Hematopoietic multipotent progenitor cell (in vitro differentiated cells): ENCODE measurements around the gene RASSF7. TPM values are rescaled to one million over a fixed set of nuclear protein-coding genes. Genes with fewer than 3 reads are reported as not detected.
"Not testable (repeated sequence)": the region's sequence is repeated elsewhere in the genome, so short reads cannot be mapped to it uniquely, and the experiment has no call there.

Experiments used
- DNase-seq, 3 donors: peaks; one replicate each; pipeline ENCODE4 v3.0.0-alpha.2; 2011 to 2015; ENCODE audit warnings: low read depth in 2 of 3, low spot score in 2 of 3
- total RNA-seq: library from RNA; depleted of rRNA; stranded (reverse); fragments of >200 nt; gene quantifications from one replicate; pipeline ENCODE4 v1.2.3, GENCODE V29; 2012

RASSF7 gene
- total RNA-seq, 1 donor = 30.2 TPM

DNA sequence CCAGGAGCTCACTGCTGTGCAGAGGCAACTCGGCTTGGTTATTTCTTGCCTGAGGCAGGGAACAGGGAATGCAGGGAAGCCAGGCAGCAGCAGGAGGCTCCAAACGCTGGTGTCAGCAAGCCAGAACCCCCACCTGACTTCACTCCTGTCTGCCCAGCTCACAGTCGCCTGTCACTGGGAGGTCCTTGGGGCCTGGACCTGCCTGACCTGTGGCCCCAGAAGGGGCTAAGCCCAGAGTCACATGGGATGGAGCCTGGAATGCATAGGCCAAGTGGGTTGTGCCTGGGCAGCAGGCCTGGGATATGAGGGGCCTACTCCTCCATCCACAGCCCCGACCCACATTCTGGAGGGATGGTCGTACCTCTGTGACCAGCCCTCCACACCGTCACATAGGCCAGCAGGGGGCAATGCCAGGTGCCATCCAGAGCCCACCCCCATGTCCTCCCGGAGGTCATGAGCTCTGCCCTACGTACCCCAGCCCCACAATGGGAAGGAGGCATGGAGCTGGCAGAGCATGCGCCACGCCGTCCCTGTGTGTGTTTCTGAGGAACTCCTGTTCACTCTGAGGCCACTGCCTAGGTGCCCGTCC lies 5.2 kb downstream of the RASSF7 start:
- no peak for DNase-seq

- no peak for DNase-seq
Observed at GRCh38 chr11:567011-567628, 6.3 kb downstream of the RASSF7 start.

GRCh38 chr11:567629-568292 lies 7.0 kb downstream of the RASSF7 start:
- DNase-seq = no peak

DNA sequence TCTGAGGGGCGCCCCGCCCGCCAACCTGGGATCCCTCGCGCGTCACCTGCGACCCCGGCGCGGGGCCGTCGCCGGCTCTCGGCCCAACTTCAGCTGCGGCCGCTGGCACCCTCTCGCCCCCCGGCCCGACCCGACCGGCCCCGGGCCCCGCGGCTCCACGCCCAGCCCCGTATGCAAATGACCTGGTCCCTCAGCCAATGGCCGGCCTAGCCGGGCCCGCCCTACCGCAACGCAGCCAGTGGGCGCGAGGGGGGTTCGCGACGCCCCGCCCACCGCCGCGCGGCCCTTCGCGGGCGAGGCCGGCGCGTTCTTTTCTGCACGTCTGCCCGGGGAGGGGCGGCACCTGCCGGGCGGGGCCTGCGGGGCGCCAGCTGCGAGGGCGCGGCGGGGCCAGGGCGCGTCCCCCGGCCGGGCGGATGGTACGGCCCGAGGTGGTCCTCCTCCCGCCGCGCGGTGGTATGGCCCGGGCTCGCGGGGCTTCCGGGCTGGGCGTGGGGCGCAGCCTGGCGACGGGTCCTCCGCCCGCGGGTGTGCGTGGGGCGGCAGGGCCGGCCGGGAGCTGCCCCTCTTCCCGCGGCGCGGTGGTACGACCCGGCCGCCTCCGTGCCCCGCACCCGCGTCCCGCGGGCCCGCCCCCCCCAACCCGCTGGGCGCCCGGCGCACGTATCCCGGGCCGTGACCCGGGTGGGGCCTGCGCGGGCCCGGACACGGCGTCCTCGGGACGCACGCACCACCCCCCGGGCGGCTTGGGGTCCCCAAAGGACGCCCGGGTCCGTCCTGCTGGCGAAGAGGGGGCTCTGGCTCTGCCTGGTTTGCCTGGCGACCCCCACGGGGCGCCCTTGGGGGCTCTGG lies 7.8 kb downstream of the RASSF7 start:
- peak; percentile 81 to 95 (median 92) for DNase-seq

DNA sequence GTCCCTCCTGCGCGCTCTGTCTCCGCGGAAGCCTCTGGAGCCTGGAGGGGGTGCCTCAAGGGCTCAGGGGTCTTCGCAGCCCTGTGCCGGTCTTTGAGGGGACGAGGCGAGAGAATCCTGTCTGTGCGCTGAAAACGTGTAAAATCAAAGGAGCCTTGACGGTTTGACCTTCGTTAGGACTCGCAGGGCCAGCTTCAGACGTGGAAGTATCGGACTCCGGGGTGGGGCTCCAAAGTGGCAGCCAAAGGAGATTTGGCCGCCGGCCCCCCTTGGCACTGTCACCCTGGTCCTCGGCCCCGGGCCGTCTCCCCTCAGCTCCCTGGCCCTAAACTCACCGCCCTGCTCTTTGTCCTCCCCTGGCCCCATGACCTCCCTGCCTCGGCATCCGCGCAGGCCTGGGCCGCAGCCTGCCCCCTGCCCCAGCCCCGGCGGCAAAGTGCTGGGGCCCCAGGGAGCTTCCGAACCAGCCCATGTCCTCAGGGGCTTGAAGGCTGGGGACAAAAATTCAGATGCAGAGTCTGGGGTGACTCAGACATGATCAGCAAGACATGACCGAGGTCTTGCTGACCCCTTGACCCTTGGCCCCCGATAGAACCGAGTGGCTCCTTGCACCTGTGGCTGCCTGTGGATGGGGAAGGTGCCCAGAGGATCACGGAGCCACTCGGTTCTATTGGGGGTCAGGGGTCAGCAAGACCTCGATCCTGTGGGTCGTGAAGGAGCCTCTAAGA lies 8.6 kb downstream of the RASSF7 start:
- DNase-seq = no peak

GRCh38 chr11:571802-572185 lies 11.0 kb downstream of the RASSF7 start:
- no peak for DNase-seq

DNA sequence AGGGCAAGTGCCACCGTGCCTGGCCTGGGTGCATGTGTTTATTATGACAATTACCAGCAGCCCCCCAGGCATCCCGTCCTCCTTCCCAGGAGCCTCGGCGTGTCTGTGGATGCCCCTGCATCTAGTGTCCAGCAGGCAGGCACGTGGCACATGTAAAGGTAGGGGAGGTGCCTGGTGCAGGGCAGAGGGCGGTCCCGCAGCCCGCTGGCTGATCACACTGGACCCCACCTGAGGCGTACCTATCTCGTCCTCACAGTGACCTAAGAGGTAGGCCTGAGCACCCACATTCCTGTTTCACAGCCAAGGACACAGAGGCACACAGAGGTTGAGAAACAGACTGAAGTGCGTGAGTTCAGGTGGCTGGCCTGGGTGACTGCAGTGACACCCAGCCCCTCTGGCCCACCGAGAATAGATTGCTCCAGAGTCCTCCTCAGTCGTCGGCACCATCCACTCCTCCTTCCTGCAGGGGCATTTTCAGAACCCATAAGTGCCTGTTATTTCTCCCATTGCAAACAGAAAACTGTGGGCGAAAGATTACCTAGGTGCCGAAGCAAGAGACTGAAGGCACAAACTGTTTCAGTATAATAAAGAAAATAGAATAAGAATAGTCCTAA lies 12.5 kb downstream of the RASSF7 start:
- no peak for DNase-seq

DNA sequence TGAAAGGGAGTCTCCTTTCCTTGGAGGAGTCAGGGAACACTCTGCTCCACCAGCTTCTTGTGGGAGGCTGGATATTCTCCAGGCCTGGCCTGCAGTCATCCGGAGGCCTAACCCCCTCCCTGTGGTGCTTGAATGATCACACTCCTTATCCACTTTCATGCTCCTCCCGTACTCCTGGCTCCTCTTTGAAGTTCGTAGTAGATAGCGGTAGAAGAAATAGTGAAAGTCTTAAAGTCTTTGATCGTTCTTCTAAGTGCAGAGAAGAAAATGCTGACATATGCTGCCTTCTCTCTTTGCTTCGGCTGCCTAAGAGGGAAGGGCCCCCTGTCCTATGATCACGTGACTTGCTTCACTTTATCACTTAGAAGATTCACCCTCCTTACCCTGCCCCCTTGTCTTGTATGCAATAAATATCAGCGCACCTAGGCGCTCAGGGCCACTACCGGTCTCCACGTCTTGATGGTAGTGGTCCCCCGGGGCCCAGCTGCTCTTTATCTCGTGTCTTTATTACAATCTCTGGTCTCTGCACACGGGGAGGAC lies 13.3 kb downstream of the RASSF7 start:
- not testable (repeated sequence) for DNase-seq

- DNase-seq = no peak
Observed at GRCh38 chr11:574632-575312, 14.0 kb downstream of the RASSF7 start.

GRCh38 chr11:575313-575995 lies 14.7 kb downstream of the RASSF7 start:
- DNase-seq = peak in 2 of 3 donors; percentile 59 to 63

- peak; percentile 91 to 94 (median 94) for DNase-seq
Observed at GRCh38 chr11:575996-576768, 15.4 kb downstream of the RASSF7 start, which contains the start of gene PHRF1. Gene PHRF1 (plus strand): TSS chr11:576470. CDS start chr11:581513, 5,043 bp downstream.

DNA sequence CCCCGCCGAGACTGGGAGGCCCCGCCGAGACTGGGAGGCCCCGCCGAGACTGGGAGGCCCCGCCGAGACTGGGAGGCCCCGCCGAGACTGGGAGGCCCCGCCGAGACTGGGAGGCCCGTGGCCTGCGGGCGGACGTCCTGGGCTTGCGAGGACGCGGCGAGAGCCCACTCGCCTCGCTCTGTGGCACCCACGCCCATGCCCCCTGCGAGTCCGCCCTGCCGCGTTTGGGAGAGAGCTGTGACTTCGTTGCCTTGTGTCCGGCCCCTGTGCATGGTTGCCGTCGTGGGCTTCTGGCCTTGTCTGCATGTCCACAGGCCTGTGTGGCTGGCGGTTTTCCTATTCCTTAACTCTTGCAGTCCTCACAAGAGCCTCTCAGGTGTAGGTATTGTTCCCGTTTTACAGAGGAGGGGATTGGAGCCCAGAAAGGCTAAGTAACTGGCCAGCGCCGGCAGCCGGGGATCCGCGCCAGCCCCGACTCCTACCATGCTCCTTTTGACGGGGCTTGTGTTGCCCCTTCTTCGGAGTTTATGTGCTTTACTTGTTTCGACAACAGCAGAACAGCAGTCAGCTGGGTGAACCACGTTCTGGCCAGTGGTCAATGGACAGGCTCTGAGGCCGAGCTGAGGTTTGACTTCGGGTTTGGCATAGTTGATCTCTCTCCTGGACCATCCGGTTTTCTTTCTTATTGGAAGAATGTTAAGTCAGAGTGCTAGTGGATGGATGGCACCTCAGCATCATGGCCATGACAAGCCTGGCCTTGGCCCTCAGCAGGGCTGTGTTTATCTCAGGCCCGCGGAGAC lies 16.2 kb downstream of the RASSF7 start:
- no peak for DNase-seq

- DNase-seq = no peak
Observed at GRCh38 chr11:577611-577894, 16.8 kb downstream of the RASSF7 start.

DNA sequence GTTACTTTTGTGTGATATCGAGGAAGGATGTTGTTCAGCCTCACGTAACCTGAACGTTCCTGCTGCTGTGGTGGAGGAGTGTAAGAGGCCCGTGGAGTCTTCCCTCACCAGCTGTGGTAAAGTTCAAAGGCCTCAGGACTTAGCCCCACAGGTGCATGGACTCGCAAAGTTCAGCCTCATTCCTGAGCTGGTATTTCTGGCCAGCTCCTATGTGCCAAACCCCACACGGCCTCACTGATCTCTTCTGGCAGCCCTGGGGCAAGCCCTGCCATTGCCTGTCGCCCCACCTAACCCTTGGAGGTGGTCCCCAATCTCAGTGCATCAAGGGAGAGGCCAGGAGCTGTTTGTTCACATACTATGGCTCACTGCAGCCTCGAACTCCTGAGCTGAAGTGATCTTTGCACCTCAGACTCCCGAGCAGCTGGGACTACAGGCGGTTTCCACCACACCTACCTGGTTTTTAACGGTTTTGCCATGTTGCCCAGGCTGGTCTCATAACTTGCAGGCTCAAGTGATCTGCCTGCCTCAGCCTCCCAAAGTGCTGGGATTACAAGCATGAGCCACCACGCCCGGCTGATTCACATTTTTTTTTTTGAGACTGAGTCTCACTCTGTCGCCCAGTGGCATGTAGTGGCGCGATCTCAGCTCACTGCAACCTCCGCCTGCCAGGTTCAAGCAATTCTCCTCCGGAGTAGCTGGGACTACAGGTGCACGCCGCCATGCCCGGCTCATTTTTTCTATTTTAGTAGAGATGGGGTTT lies 17.7 kb downstream of the RASSF7 start:
- DNase-seq = no peak

GRCh38 chr11:579830-580601 lies 19.2 kb downstream of the RASSF7 start:
- DNase-seq = no peak

DNA sequence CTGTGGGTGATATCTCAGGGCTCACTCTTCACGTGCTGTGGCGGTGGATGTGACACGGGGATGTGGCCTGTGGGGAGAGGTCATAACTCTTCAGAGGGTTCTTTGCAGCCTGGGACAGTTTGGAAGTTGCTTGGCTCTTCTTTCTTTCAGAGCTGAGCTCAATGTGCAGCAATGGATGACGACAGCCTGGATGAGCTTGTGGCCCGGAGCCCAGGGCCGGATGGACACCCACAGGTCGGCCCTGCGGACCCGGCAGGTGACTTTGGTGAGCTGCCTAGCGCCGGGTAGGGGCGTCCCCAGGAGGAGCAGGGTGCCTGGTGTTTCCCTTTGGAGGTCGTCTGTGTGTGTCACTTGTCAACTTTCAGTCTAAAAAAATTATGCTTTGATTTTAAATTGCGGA lies 20.6 kb downstream of the RASSF7 start:
- no peak for DNase-seq
